KMS-11 (cell line): ENCODE results near the gene SIX4.

ENCODE experiments used
- H2AFZ ChIP-seq: fragments of 200-600 bp; sonication (generic); 2 replicates; pipeline ENCODE4 v1.6.1; 2016; ENCODE audit warnings: antibody characterized with exemption, mixed run types, low read depth
- H3K27ac ChIP-seq: fragments of 200-600 bp; sonication (generic); 2 replicates; pipeline ENCODE4 v1.6.1; 2016; ENCODE audit warnings: mild to moderate bottlenecking, mixed run types
- H3K27me3 ChIP-seq: fragments of 200-600 bp; sonication (generic); 2 replicates; pipeline ENCODE4 v1.6.1; 2017; ENCODE audit warnings: mild to moderate bottlenecking, low read depth, mixed run types, moderate library complexity; ENCODE audit not compliant: insufficient read depth
- H3K36me3 ChIP-seq: fragments of 200-600 bp; sonication (generic); 2 replicates; pipeline ENCODE4 v1.6.1; 2017; ENCODE audit warnings: mild to moderate bottlenecking, mixed run types; ENCODE audit not compliant: insufficient read depth
- H3K4me1 ChIP-seq: fragments of 200-600 bp; sonication (generic); 2 replicates; pipeline ENCODE4 v1.6.1; 2016; ENCODE audit warnings: mild to moderate bottlenecking, low read depth, mixed run types; ENCODE audit not compliant: poor library complexity, severe bottlenecking
- H3K4me2 ChIP-seq: fragments of 200-600 bp; sonication (generic); 2 replicates; pipeline ENCODE4 v1.7.0; 2016; ENCODE audit warnings: mild to moderate bottlenecking, mixed run types
- H3K4me3 ChIP-seq: fragments of 200-600 bp; sonication (generic); IDR thresholded peaks from 2 replicates; pipeline ENCODE4 v1.6.1; 2017; ENCODE audit warnings: low read depth, low read length, mixed read lengths; ENCODE audit not compliant: insufficient read depth
- H3K79me2 ChIP-seq: fragments of 200-600 bp; sonication (generic); 2 replicates; pipeline ENCODE4 v1.6.1; 2016; ENCODE audit warnings: low read depth, mixed run types; ENCODE audit not compliant: insufficient read depth
- H3K9ac ChIP-seq: fragments of 200-600 bp; sonication (generic); 2 replicates; pipeline ENCODE4 v1.6.1; 2016; ENCODE audit warnings: mild to moderate bottlenecking, mixed run types
- H4K20me1 ChIP-seq: fragments of 200-600 bp; sonication (generic); 2 replicates; pipeline ENCODE4 v1.6.1; 2016; ENCODE audit warnings: mild to moderate bottlenecking, mixed run types; ENCODE audit not compliant: insufficient read depth
- TF ChIP-seq, protein P1 (sequence below): fragments of 200-600 bp; sonication (generic); conservative IDR thresholded peaks from 2 replicates; pipeline ENCODE4 v1.6.1; 2017; ENCODE audit warnings: low read depth, mild to moderate bottlenecking, antibody characterized with exemption, low read length, moderate library complexity, mixed read lengths

The SIX4 gene

GRCh38 chr14:60679566-60680258, 44.4 kb downstream of the SIX4 start:
- no peaks in the 10 kb centered on the region for H3K36me3 ChIP-seq
- no peak overlapping the region for H3K4me3 ChIP-seq
- TF ChIP-seq, protein P1, sequence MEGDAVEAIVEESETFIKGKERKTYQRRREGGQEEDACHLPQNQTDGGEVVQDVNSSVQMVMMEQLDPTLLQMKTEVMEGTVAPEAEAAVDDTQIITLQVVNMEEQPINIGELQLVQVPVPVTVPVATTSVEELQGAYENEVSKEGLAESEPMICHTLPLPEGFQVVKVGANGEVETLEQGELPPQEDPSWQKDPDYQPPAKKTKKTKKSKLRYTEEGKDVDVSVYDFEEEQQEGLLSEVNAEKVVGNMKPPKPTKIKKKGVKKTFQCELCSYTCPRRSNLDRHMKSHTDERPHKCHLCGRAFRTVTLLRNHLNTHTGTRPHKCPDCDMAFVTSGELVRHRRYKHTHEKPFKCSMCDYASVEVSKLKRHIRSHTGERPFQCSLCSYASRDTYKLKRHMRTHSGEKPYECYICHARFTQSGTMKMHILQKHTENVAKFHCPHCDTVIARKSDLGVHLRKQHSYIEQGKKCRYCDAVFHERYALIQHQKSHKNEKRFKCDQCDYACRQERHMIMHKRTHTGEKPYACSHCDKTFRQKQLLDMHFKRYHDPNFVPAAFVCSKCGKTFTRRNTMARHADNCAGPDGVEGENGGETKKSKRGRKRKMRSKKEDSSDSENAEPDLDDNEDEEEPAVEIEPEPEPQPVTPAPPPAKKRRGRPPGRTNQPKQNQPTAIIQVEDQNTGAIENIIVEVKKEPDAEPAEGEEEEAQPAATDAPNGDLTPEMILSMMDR, result no peak
- no peaks in the 10 kb centered on the region for H3K79me2 ChIP-seq
- H3K9ac ChIP-seq, result no peak overlapping the region
- no peak overlapping the region for H3K27ac ChIP-seq
- no peak overlapping the region for H3K4me2 ChIP-seq
- H2AFZ ChIP-seq, result no peak overlapping the region
- H4K20me1 ChIP-seq, result no peaks in the 10 kb centered on the region
- no peaks in the 10 kb centered on the region for H3K27me3 ChIP-seq
- H3K4me1 ChIP-seq, result no peaks in the 10 kb centered on the region

- H4K20me1 ChIP-seq, result no peaks in the 10 kb centered on the region
- TF ChIP-seq, protein P1, result no peak
- H3K4me2 ChIP-seq, result no peak overlapping the region
- no peaks in the 10 kb centered on the region for H3K36me3 ChIP-seq
- H3K4me1 ChIP-seq, result no peaks in the 10 kb centered on the region
- no peak overlapping the region for H3K4me3 ChIP-seq
- no peaks in the 10 kb centered on the region for H3K27me3 ChIP-seq
- H2AFZ ChIP-seq, result no peak overlapping the region
- no peak overlapping the region for H3K9ac ChIP-seq
- no peaks in the 10 kb centered on the region for H3K79me2 ChIP-seq
- no peak overlapping the region for H3K27ac ChIP-seq
Measured at GRCh38 chr14:60677701-60678100, 46.5 kb downstream of the SIX4 start.

DNA sequence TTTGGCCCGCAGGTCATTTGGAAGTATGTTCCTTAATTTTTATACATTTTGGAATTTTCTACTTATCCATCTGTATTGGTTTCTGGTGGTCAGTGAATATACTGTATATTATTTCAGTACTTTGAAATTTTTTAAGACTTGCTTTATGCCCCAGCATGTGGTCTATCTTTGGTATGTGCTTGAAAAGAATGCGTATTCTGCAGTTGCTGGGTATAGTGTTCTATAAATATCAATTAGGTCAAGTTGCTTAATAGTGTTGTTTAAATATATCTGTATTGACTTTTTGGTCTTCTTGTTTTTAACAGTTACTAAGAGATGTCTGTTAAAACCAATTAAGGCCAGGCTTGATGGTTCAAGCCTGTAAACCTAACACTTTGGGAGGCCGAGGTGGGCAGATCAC, 53.2 kb downstream of the SIX4 start:
- no peak overlapping the region for H3K9ac ChIP-seq
- no peaks in the 10 kb centered on the region for H3K79me2 ChIP-seq
- H3K4me3 ChIP-seq, result no peak overlapping the region
- H3K4me2 ChIP-seq, result no peak overlapping the region
- no peaks in the 10 kb centered on the region for H4K20me1 ChIP-seq
- TF ChIP-seq, protein P1, result no peak
- no peaks in the 10 kb centered on the region for H3K36me3 ChIP-seq
- no peaks in the 10 kb centered on the region for H3K4me1 ChIP-seq
- H3K27ac ChIP-seq, result no peak overlapping the region
- no peaks in the 10 kb centered on the region for H3K27me3 ChIP-seq
- H2AFZ ChIP-seq, result no peak overlapping the region

- TF ChIP-seq, protein P1, result no peak
- H3K9ac ChIP-seq, result no peak overlapping the region
- H2AFZ ChIP-seq, result no peak overlapping the region
Measured at GRCh38 chr14:60668431-60669112, 55.6 kb downstream of the SIX4 start.

More at GRCh38 chr14:60668431-60669112, 55.6 kb downstream of the SIX4 start:
- no peaks in the 10 kb centered on the region for H3K79me2 ChIP-seq
- H3K4me1 ChIP-seq, result no peaks in the 10 kb centered on the region
- H3K36me3 ChIP-seq, result no peaks in the 10 kb centered on the region
- H3K27ac ChIP-seq, result no peak overlapping the region
- H3K4me2 ChIP-seq, result no peak overlapping the region
- H3K27me3 ChIP-seq, result no peaks in the 10 kb centered on the region
- no peaks in the 10 kb centered on the region for H4K20me1 ChIP-seq
- no peak overlapping the region for H3K4me3 ChIP-seq
